Omental fat pad (tissue), 4 donors: ENCODE results near the gene NDST3. TPM values are rescaled to one million over a fixed set of nuclear protein-coding genes. Genes with fewer than 3 reads are reported as not detected.

Experiments used
- ATAC-seq: fragments of 150-250 bp; one replicate; pipeline ENCODE4 v1.9.1; 2016; ENCODE audit warnings: mild to moderate bottlenecking, moderate library complexity; ENCODE audit not compliant: low FRiP score
- DNase-seq: peaks from one replicate; pipeline ENCODE4 v3.0.0-alpha.2; 2019; ENCODE audit warnings: low spot score
- total RNA-seq, 4 donors: library from RNA; depleted of rRNA; stranded (reverse); fragments of >200 nt; gene quantifications; one replicate each; pipeline ENCODE4 v1.1.0, GENCODE V29; 2016
- TF ChIP-seq, protein P1 (sequence below), 3 donors: fragments of 450-650 bp; IDR thresholded peaks; one replicate each; pipeline ENCODE4 v1.5.1; 2016 to 2017; ENCODE audit warnings: antibody characterized with exemption in 3 of 3, mild to moderate bottlenecking in 3 of 3, moderate library complexity in 2 of 3

Gene NDST3
- total RNA-seq, 4 donors from 2014 or later, result not detected

DNA sequence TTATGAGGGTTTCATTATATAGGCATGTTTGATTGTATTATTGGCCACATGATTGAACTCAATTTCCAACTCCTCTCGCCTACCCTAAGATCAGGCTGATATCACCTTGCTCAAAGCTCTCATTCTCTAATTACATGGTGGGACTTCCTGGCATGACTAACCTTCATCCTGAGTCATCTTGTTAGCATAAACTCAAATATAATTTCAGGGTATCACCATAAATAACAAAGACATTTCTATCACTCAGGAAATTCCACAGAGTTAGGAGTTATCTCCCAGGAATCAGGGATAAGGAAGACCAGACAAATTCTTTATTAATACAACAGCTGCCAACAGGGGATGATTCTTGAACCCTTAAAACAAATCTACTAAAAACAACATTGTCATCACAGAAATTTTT lies 90.7 kb downstream of the NDST3 start:
- ATAC-seq (no peak), DNase-seq (no peak)
- TF ChIP-seq, protein P1, sequence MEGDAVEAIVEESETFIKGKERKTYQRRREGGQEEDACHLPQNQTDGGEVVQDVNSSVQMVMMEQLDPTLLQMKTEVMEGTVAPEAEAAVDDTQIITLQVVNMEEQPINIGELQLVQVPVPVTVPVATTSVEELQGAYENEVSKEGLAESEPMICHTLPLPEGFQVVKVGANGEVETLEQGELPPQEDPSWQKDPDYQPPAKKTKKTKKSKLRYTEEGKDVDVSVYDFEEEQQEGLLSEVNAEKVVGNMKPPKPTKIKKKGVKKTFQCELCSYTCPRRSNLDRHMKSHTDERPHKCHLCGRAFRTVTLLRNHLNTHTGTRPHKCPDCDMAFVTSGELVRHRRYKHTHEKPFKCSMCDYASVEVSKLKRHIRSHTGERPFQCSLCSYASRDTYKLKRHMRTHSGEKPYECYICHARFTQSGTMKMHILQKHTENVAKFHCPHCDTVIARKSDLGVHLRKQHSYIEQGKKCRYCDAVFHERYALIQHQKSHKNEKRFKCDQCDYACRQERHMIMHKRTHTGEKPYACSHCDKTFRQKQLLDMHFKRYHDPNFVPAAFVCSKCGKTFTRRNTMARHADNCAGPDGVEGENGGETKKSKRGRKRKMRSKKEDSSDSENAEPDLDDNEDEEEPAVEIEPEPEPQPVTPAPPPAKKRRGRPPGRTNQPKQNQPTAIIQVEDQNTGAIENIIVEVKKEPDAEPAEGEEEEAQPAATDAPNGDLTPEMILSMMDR (IDR thresholded peaks at IDR 0.05), result no peak

DNA sequence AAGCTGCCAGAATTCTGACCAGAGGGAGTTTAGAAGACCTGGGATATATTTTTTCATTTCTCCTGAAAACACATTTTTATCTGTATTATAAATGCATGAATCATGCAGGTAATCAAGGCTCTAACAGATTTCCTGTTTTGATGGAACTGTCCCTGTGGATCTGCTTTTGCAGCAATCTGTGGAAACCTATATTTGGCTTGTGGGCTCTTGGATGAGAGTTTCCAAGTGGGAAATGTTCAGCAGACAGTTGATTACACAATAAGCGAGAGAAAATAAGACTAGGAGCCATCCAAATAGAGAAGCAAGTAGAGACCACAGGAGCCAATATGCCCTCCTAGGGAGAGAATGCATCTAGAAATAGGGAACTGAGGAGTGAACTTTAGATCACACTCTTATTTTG lies 105.0 kb downstream of the NDST3 start:
- no peak for DNase-seq
- TF ChIP-seq, protein P1 (IDR thresholded peaks at IDR 0.05), result no peak
- no peak for ATAC-seq

DNA sequence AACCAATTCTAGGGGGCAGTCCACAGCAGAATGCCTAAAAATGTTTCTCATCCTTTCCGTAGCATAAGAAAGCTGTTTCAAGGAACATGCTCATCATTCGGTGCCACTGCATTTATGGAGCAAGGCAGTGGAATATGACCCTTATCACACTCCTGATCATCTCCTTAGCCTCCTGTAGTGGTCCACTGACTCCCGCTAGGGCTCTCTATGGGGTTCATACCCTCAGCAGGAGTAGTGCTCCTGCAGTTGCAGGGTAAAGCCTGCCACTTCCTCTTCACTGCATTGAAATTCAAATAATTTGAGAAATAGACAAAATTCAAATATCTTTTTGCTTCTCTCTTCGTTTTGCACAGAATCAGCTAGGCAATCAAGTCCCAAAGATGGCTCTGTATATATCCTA lies 107.0 kb downstream of the NDST3 start:
- DNase-seq, result no peak
- TF ChIP-seq, protein P1 (IDR thresholded peaks at IDR 0.05), result no peak
- ATAC-seq, result no peak

DNA sequence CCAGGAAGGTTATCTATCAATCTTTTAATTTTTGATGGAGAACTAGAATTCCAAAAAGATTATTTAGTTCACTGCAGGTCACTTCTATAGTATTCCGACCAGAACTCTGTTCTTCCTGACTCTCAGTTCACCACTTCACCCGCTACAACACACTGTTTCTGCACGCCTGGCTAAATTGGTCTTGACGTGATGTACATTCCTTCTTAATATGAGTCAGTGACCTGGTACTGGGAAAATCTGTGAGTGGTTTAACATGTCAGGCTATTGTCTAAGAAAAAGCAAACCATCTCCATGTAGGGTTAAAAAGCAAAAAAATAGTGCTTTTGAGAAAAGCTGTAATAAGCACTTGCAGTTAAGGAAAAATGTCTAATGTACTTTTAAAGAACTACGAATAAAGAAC lies 120.4 kb downstream of the NDST3 start:
- ATAC-seq, result no peak
- TF ChIP-seq, protein P1 (IDR thresholded peaks at IDR 0.05), result no peak
- no peak for DNase-seq

DNA sequence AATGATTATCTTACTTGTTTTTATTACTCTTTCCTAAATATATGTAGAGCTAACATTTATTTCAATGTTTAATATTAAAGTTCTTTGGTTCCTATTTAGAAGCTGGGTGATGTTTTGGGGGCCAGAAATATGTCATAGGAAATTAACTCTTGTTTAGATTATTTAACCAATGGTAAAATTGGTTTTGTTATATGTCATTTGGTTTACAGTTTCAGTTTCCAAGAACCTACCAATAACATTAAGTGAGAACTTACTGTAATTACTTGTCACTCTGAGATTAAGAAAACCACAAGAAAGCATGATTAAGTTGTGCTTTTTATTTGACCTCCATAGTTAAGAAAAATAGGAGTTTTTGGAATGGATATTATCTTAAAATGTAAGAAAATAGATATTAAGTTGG lies 121.2 kb downstream of the NDST3 start:
- ATAC-seq (no peak), DNase-seq (no peak)
- TF ChIP-seq, protein P1 (IDR thresholded peaks at IDR 0.05), result no peak

DNA sequence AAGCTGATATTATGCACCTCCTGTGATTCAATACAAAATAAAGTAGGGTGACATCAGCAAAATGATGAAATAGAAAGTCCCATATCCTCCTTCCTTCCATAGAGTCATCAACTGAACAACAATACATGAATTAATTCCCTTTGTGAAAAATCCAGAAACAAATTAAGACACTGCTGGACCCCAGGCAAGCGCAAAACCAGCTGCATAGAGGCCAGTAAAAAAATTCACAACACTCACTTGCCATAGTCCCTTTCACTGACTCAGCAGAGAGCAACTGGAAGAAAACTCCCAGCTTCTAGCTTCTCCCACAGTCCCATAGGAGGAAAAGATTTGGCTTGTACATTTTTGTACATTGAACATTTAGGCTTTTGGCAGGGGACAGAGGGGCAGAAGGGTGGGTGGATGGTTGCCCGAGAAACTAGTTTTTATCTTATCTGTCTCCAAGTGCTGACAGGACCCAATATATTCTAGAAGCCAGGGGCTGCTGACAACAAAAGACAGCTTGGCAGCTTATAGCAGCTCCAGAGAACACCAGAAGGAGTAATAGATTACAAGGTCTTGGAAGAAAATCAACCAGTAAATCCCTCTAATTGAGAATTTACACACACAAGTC lies 124.6 kb downstream of the NDST3 start:
- TF ChIP-seq, protein P1 (IDR thresholded peaks at IDR 0.05), result no peak
- no peak for DNase-seq
- no peak for ATAC-seq

DNA sequence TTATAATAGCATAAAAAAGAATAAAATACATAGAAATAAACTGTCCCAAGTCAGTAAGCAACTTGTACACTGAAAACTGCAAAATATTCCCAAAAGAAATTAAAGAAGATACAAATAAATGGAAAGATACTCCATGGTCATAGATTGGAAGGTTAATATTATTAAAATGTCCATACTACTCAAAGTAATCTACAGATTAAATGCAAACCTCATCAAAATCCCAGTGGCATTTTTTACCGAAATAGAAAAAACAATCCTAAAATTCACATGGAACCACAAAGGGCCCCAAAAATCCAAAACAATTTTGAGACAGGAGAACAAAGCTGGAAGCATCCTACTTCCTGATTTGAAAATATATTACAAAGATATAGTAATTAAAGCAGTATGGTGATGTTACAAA lies 133.0 kb downstream of the NDST3 start:
- TF ChIP-seq, protein P1 (IDR thresholded peaks at IDR 0.05), result no peak

More for the DNA sequence above, 133.0 kb downstream of the NDST3 start:
- DNase-seq (no peak), ATAC-seq (no peak)
